GM12878 (cell line): ENCODE measurements around the gene MRPL2. TPM values are rescaled to one million over a fixed set of nuclear protein-coding genes. Genes with fewer than 3 reads are reported as not detected.

ENCODE experiments used
- ATF2 ChIP-seq: IDR thresholded peaks from 2 replicates; pipeline ENCODE4 v1.6.1; 2012; ENCODE audit warnings: low read length, inconsistent platforms
- BRCA1 ChIP-seq: IDR thresholded peaks from 2 replicates; pipeline ENCODE4 v1.6.1; 2011; ENCODE audit warnings: low read depth, low read length, improper control_type of control experiment
- CBX5 ChIP-seq: sonication (generic); IDR thresholded peaks from 2 replicates; pipeline ENCODE4 v1.6.1; 2016; ENCODE audit warnings: low read depth, moderate library complexity, mild to moderate bottlenecking, inconsistent platforms
- ETV6 ChIP-seq, 2 experiments: fragments of 450-650 bp in 1 of 2; IDR thresholded peaks in 1 of 2; conservative IDR thresholded peaks in 1 of 2; 2 replicates each; pipeline ENCODE4 v1.6.1; 2014; ENCODE audit warnings: antibody characterized with exemption in 1 of 2, borderline replicate concordance in 1 of 2, low read depth in 1 of 2, mild to moderate bottlenecking in 1 of 2, moderate library complexity in 1 of 2
- EZH2 ChIP-seq: IDR thresholded peaks from 2 replicates; pipeline ENCODE4 v1.6.1; 2012; ENCODE audit warnings: low read depth, mild to moderate bottlenecking, control low read depth, inconsistent platforms, low read length, borderline replicate concordance; ENCODE audit not compliant: control insufficient read depth
- FOS ChIP-seq: IDR thresholded peaks from 3 replicates; pipeline ENCODE4 v1.6.1; 2011; ENCODE audit warnings: borderline replicate concordance; ENCODE audit not compliant: insufficient read length; ENCODE audit errors: extremely low read depth
- GATAD2B ChIP-seq: fragments of 450-650 bp; conservative IDR thresholded peaks from 2 replicates; pipeline ENCODE4 v1.6.1; 2017; ENCODE audit warnings: low read depth, mild to moderate bottlenecking, moderate library complexity
- HDAC2 ChIP-seq: fragments of 200-600 bp; sonication (generic); IDR thresholded peaks from 2 replicates; pipeline ENCODE4 v1.6.1; 2017
- IRF3 ChIP-seq: fragments of 450-650 bp; IDR thresholded peaks from 2 replicates; pipeline ENCODE4 v1.6.1; 2014; ENCODE audit warnings: mild to moderate bottlenecking
- JUNB ChIP-seq: IDR thresholded peaks from 2 replicates; pipeline ENCODE4 v1.6.1; 2016; ENCODE audit warnings: antibody characterized with exemption, mild to moderate bottlenecking
- MTA3 ChIP-seq: IDR thresholded peaks from 2 replicates; pipeline ENCODE4 v1.6.1; 2012; ENCODE audit warnings: low read length, inconsistent platforms, borderline replicate concordance
- MYC ChIP-seq: IDR thresholded peaks from 2 replicates; pipeline ENCODE4 v1.6.1; 2011; ENCODE audit warnings: mild to moderate bottlenecking, low read length, moderate library complexity, inconsistent platforms; ENCODE audit not compliant: insufficient read depth, insufficient replicate concordance, insufficient read length, severe bottlenecking
- NFIC ChIP-seq: IDR thresholded peaks from 2 replicates; pipeline ENCODE4 v1.6.1; 2012; ENCODE audit warnings: low read depth, mild to moderate bottlenecking, inconsistent platforms, low read length, moderate library complexity
- NRF1 ChIP-seq: conservative IDR thresholded peaks from 2 replicates; pipeline ENCODE4 v1.6.1; 2011; ENCODE audit warnings: mild to moderate bottlenecking, low read depth, low read length, improper control_type of control experiment
- POLR2A ChIP-seq: IDR thresholded peaks from 2 replicates; pipeline ENCODE4 v1.6.1; 2011; ENCODE audit warnings: low read depth, mild to moderate bottlenecking, low read length
- RUNX3 ChIP-seq: IDR thresholded peaks from 2 replicates; pipeline ENCODE4 v1.6.1; 2012; ENCODE audit warnings: low read length, inconsistent platforms
- SP1 ChIP-seq: IDR thresholded peaks from one replicate; pipeline ENCODE4 v1.6.1; 2011; ENCODE audit warnings: low read depth, low read length
- SPI1 ChIP-seq: IDR thresholded peaks from 2 replicates; pipeline ENCODE4 v1.6.1; 2011; ENCODE audit warnings: low read depth, mild to moderate bottlenecking, low read length, moderate library complexity, borderline replicate concordance; ENCODE audit not compliant: insufficient read depth
- SUPT20H ChIP-seq: IDR thresholded peaks from 2 replicates; pipeline ENCODE4 v1.6.1; 2011; ENCODE audit warnings: low read depth, mild to moderate bottlenecking, low read length, moderate library complexity, borderline replicate concordance; ENCODE audit not compliant: control insufficient read depth
- TARDBP ChIP-seq: IDR thresholded peaks from 2 replicates; pipeline ENCODE4 v1.6.1; 2016; ENCODE audit warnings: borderline replicate concordance
- TCF12 ChIP-seq: IDR thresholded peaks from 2 replicates; pipeline ENCODE4 v1.6.1; 2011; ENCODE audit warnings: low read depth, mild to moderate bottlenecking, low read length
- TCF7 ChIP-seq: IDR thresholded peaks from 2 replicates; pipeline ENCODE4 v1.6.1; 2014; ENCODE audit warnings: antibody characterized with exemption, borderline replicate concordance
- polyA plus RNA-seq, 11 experiments: library from polyadenylated mRNA; depleted of rRNA in 4 of 11; unstranded in 6 of 11; stranded (reverse) in 5 of 11; fragments of >200 nt; fragmentation: Nextera tagmentation in 4 of 11; fragmentation: Illumina TruSeq in 1 of 11; extraction: Ambion mirVana in 4 of 11; extraction: Trizol in 1 of 11; gene quantifications; 1 replicate in 1 of 11; 2 replicates in 10 of 11; pipeline versions ENCODE4 v1.2.1 to v1.2.3, GENCODE V29; 2011 to 2016; ENCODE audit warnings: inconsistent platforms in 2 of 11, missing spikeins in 2 of 11, low read depth in 1 of 11
- total RNA-seq, 4 experiments: library from RNA; depleted of rRNA in 3 of 4; stranded (reverse); fragments of >200 nt in 3 of 4; fragmentation: Illumina TruSeq in 1 of 4; extraction: Trizol in 1 of 4; gene quantifications; 2 replicates each; pipeline versions ENCODE4 v1.2.1 to v1.2.3, GENCODE V29; 2013 to 2021
- TF ChIP-seq, protein P1 (sequence below): fragments of 150-350 bp; IDR thresholded peaks from 2 replicates; pipeline ENCODE4 v1.6.1; 2016; ENCODE audit warnings: low read depth, low read length
- TF ChIP-seq, protein P2 (sequence below): fragments of 450-650 bp; IDR thresholded peaks from 2 replicates; pipeline ENCODE4 v1.6.1; 2017; ENCODE audit warnings: mild to moderate bottlenecking

Gene MRPL2
- total and polyA plus RNA-seq, 10 of the 15 experiments (the other 5 are each of a cell fraction or from before 2014, with no cell fraction given): 29.7 to 125 (median 50.2) TPM

GRCh38 chr6:43053545-43054205 lies 5.6 kb downstream of the MRPL2 start, which contains the start of gene CUL7 (continued):
- peak; percentile 9; the same call in 1 of the 2 replicates for TF ChIP-seq IRF3
- no peak for TF ChIP-seq NFIC
- TF ChIP-seq NRF1: no peak; the same call in 1 of the 2 replicates
- TF ChIP-seq ATF2: no peak
- TF ChIP-seq EZH2: no peak
- TF ChIP-seq SP1: peak; percentile 74
- no peak for TF ChIP-seq MYC
- no peak for TF ChIP-seq JUNB
- TF ChIP-seq, protein P1, sequence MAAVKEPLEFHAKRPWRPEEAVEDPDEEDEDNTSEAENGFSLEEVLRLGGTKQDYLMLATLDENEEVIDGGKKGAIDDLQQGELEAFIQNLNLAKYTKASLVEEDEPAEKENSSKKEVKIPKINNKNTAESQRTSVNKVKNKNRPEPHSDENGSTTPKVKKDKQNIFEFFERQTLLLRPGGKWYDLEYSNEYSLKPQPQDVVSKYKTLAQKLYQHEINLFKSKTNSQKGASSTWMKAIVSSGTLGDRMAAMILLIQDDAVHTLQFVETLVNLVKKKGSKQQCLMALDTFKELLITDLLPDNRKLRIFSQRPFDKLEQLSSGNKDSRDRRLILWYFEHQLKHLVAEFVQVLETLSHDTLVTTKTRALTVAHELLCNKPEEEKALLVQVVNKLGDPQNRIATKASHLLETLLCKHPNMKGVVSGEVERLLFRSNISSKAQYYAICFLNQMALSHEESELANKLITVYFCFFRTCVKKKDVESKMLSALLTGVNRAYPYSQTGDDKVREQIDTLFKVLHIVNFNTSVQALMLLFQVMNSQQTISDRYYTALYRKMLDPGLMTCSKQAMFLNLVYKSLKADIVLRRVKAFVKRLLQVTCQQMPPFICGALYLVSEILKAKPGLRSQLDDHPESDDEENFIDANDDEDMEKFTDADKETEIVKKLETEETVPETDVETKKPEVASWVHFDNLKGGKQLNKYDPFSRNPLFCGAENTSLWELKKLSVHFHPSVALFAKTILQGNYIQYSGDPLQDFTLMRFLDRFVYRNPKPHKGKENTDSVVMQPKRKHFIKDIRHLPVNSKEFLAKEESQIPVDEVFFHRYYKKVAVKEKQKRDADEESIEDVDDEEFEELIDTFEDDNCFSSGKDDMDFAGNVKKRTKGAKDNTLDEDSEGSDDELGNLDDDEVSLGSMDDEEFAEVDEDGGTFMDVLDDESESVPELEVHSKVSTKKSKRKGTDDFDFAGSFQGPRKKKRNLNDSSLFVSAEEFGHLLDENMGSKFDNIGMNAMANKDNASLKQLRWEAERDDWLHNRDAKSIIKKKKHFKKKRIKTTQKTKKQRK: no peak
- peak; percentile 64 for TF ChIP-seq RUNX3
- TF ChIP-seq TARDBP: peak; percentile 74; the same call in 1 of the 2 replicates
- TF ChIP-seq SUPT20H: no peak
- TF ChIP-seq FOS: no peak
- no peak for TF ChIP-seq HDAC2
- TF ChIP-seq TCF7: no peak
- TF ChIP-seq TCF12: peak; percentile 54; the same call in 1 of the 2 replicates
- TF ChIP-seq SPI1: peak; percentile 69
- TF ChIP-seq, protein P2, sequence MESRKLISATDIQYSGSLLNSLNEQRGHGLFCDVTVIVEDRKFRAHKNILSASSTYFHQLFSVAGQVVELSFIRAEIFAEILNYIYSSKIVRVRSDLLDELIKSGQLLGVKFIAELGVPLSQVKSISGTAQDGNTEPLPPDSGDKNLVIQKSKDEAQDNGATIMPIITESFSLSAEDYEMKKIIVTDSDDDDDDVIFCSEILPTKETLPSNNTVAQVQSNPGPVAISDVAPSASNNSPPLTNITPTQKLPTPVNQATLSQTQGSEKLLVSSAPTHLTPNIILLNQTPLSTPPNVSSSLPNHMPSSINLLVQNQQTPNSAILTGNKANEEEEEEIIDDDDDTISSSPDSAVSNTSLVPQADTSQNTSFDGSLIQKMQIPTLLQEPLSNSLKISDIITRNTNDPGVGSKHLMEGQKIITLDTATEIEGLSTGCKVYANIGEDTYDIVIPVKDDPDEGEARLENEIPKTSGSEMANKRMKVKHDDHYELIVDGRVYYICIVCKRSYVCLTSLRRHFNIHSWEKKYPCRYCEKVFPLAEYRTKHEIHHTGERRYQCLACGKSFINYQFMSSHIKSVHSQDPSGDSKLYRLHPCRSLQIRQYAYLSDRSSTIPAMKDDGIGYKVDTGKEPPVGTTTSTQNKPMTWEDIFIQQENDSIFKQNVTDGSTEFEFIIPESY: no peak
- TF ChIP-seq MTA3: peak; percentile 79; the same call in 1 of the 2 replicates
- TF ChIP-seq POLR2A: peak; percentile 94
- TF ChIP-seq GATAD2B: peak; percentile 88; the same call in 1 of the 2 replicates
- TF ChIP-seq CBX5: no peak
- TF ChIP-seq BRCA1: no peak
- TF ChIP-seq ETV6 (conservative IDR thresholded peaks at IDR 0.05 in 1 of 2, IDR thresholded peaks at IDR 0.05 in 1 of 2; ENCODE audit: borderline replicate concordance in 1 of 2, low read depth in 1 of 2): peak in 1 of 2 experiments; percentile 77; a peak in 2 of 4 replicates
